H1 (cell line): ENCODE data around the gene EXD3. TPM values are rescaled to one million over a fixed set of nuclear protein-coding genes. Genes with fewer than 3 reads are reported as not detected.

ENCODE experiments used
- CTCF ChIA-PET: fragments of 300-600 bp; sonication (Branson Sonifier 250); formaldehyde crosslinking; loops from one replicate; lab custom pipeline; 2021; ENCODE audit not compliant: partially characterized antibody; lab: Charles Lee
- POLR2A ChIA-PET: fragments of 300-600 bp; sonication (Branson Sonifier 250); formaldehyde crosslinking; loops from one replicate; lab custom pipeline; 2021; ENCODE audit warnings: inconsistent platforms; ENCODE audit not compliant: partially characterized antibody; lab: Charles Lee
- DNase-seq, 2 experiments: peaks; one replicate each; pipeline versions ENCODE4 v3.0.0 to v3.0.0-alpha.2; 2010 to 2022; ENCODE audit warnings: low spot score in 2 of 2, low read depth in 1 of 2, mixed read lengths in 1 of 2
- FAIRE-seq: peaks from 2 replicates; lab custom pipeline; 2011; peaks lifted over from hg19 to GRCh38; lab: Jason Lieb, UNC
- H2AFZ ChIP-seq: 2 replicates; pipeline ENCODE4 v1.8.1; 2012; ENCODE audit warnings: low read length, inconsistent platforms
- H2AK5ac ChIP-seq: 2 replicates; pipeline ENCODE4 v1.6.1; 2013; ENCODE audit warnings: low read depth, low read length
- H2BK120ac ChIP-seq: replicated peaks from 2 replicates; pipeline ENCODE3; 2013; ENCODE audit warnings: low read depth, low read length, inconsistent platforms
- H2BK12ac ChIP-seq: 2 replicates; pipeline ENCODE4 v1.6.1; 2013; ENCODE audit warnings: low read depth, low read length
- H2BK15ac ChIP-seq: 2 replicates; pipeline ENCODE4 v1.6.1; 2013; ENCODE audit warnings: low read length
- H2BK20ac ChIP-seq: 2 replicates; pipeline ENCODE4 v1.6.1; 2013; ENCODE audit warnings: low read length
- H2BK5ac ChIP-seq: 2 replicates; pipeline ENCODE4 v1.6.1; 2013; ENCODE audit warnings: low read depth, low read length
- H3K14ac ChIP-seq: 2 replicates; pipeline ENCODE4 v1.6.1; 2013; ENCODE audit warnings: inconsistent platforms; ENCODE audit not compliant: insufficient read length
- H3K18ac ChIP-seq: 2 replicates; pipeline ENCODE4 v1.6.1; 2013; ENCODE audit warnings: low read length; ENCODE audit errors: extremely low read depth
- H3K23ac ChIP-seq: 2 replicates; pipeline ENCODE4 v1.6.1; 2013; ENCODE audit warnings: inconsistent platforms; ENCODE audit not compliant: insufficient read length
- H3K23me2 ChIP-seq: 2 replicates; pipeline ENCODE4 v1.6.1; 2013; ENCODE audit warnings: low read depth, low read length
- H3K27ac ChIP-seq: 2 replicates; pipeline ENCODE4 v1.6.1; 2011; ENCODE audit warnings: low read depth, low read length, inconsistent platforms
- H3K27me3 ChIP-seq, 4 experiments: replicated peaks in 1 of 4; 1 replicate in 1 of 4; 2 replicates in 3 of 4; pipeline versions ENCODE4 v1.6.1 to v1.8.1; 2011 to 2013; ENCODE audit warnings: low read length in 3 of 4, mild to moderate bottlenecking in 3 of 4, inconsistent platforms in 2 of 4, mixed read lengths in 2 of 4, moderate library complexity in 1 of 4; ENCODE audit not compliant: control insufficient read depth in 3 of 4, insufficient read depth in 3 of 4; ENCODE audit errors: extremely low read depth in 1 of 4
- H3K36me3 ChIP-seq, 4 experiments: 2 replicates each; pipeline versions ENCODE4 v1.6.1 to v1.8.1; 2011 to 2013; ENCODE audit warnings: mild to moderate bottlenecking in 4 of 4, low read length in 3 of 4, moderate library complexity in 2 of 4, control low read depth in 1 of 4, inconsistent platforms in 1 of 4; ENCODE audit not compliant: insufficient read depth in 4 of 4, control insufficient read depth in 2 of 4
- H3K4ac ChIP-seq: replicated peaks from 2 replicates; pipeline ENCODE3; 2013; ENCODE audit warnings: low read length, low read depth, mixed read lengths, inconsistent platforms; ENCODE audit not compliant: insufficient read length
- H3K4me1 ChIP-seq, 4 experiments: replicated peaks in 1 of 4; 1 replicate in 1 of 4; 2 replicates in 3 of 4; pipeline versions ENCODE4 v1.6.1 to v1.8.1; 2011 to 2013; ENCODE audit warnings: low read length in 3 of 4, inconsistent platforms in 2 of 4, mixed read lengths in 1 of 4; ENCODE audit not compliant: insufficient read depth in 4 of 4, control insufficient read depth in 3 of 4
- H3K4me2 ChIP-seq, 2 experiments: 2 replicates each; pipeline versions ENCODE4 v1.6.1 to v1.8.1; 2011 to 2013; ENCODE audit warnings: low read depth in 2 of 2, low read length in 2 of 2, control low read depth in 1 of 2, inconsistent platforms in 1 of 2, mild to moderate bottlenecking in 1 of 2; ENCODE audit not compliant: insufficient read depth in 1 of 2
- H3K4me3 ChIP-seq, 4 experiments: fragments of 200-600, 300-600 bp in 1 of 4; sonication (generic), shearing (Covaris generic), sonication (Bioruptor Twin) in 1 of 4; 2 replicates each; pipeline versions ENCODE4 v1.5.1 to v1.8.1; 2011 to 2016; ENCODE audit warnings: low read length in 4 of 4, low read depth in 3 of 4, control low read depth in 2 of 4, inconsistent platforms in 2 of 4, mild to moderate bottlenecking in 2 of 4, mixed read lengths in 1 of 4, moderate library complexity in 1 of 4; ENCODE audit not compliant: insufficient read depth in 2 of 4; ENCODE audit errors: extremely low read depth in 1 of 4
- H3K56ac ChIP-seq: replicated peaks from 2 replicates; pipeline ENCODE3; 2013; ENCODE audit warnings: low read depth, mild to moderate bottlenecking, mixed read lengths, low read length, inconsistent platforms; ENCODE audit not compliant: insufficient read length
- H3K79me1 ChIP-seq: 2 replicates; pipeline ENCODE4 v1.6.1; 2013; ENCODE audit warnings: low read depth, low read length, control low read depth
- H3K79me2 ChIP-seq, 2 experiments: 2 replicates each; pipeline versions ENCODE4 v1.6.1 to v1.8.1; 2012 to 2013; ENCODE audit warnings: low read length in 2 of 2, mild to moderate bottlenecking in 2 of 2, inconsistent platforms in 1 of 2; ENCODE audit not compliant: insufficient read depth in 2 of 2, control insufficient read depth in 1 of 2
- H3K9ac ChIP-seq, 4 experiments: replicated peaks in 1 of 4; 1 replicate in 1 of 4; 2 replicates in 3 of 4; pipeline versions ENCODE4 v1.6.1 to v1.8.1; 2011 to 2013; ENCODE audit warnings: low read depth in 3 of 4, low read length in 3 of 4, control low read depth in 2 of 4, mild to moderate bottlenecking in 2 of 4, moderate library complexity in 2 of 4, inconsistent platforms in 1 of 4; ENCODE audit errors: extremely low read depth in 1 of 4
- H3K9me3 ChIP-seq, 2 experiments: 2 replicates each; pipeline versions ENCODE4 v1.6.1 to v1.8.1; 2012 to 2013; ENCODE audit warnings: mild to moderate bottlenecking in 2 of 2, moderate library complexity in 2 of 2, control low read depth in 1 of 2, inconsistent platforms in 1 of 2, low read depth in 1 of 2, low read length in 1 of 2, mixed read lengths in 1 of 2; ENCODE audit not compliant: insufficient read depth in 2 of 2
- H4K20me1 ChIP-seq, 2 experiments: replicated peaks in 1 of 2; 2 replicates each; pipeline versions ENCODE3 to v1.8.1; 2011 to 2013; ENCODE audit warnings: inconsistent platforms in 2 of 2, low read length in 2 of 2, mild to moderate bottlenecking in 1 of 2; ENCODE audit not compliant: insufficient read depth in 2 of 2, control insufficient read depth in 1 of 2
- H4K5ac ChIP-seq: 2 replicates; pipeline ENCODE4 v1.6.1; 2013; ENCODE audit warnings: low read length, low read depth, mixed read lengths, inconsistent platforms; ENCODE audit not compliant: insufficient read length
- H4K8ac ChIP-seq: 2 replicates; pipeline ENCODE4 v1.8.0; 2013; ENCODE audit warnings: mild to moderate bottlenecking, moderate library complexity, low read length, inconsistent platforms; ENCODE audit not compliant: insufficient read depth; ENCODE audit errors: extremely low read depth
- H4K91ac ChIP-seq: replicated peaks from 2 replicates; pipeline ENCODE3; 2013; ENCODE audit warnings: low read length, mixed read lengths, inconsistent platforms; ENCODE audit not compliant: insufficient read length
- GABPA ChIP-seq: IDR thresholded peaks from 2 replicates; pipeline ENCODE4 v1.6.1; 2011; ENCODE audit warnings: mild to moderate bottlenecking, low read length, moderate library complexity, borderline replicate concordance; ENCODE audit not compliant: insufficient read depth
- WGBS, 2 experiments: shearing (Covaris generic) in 1 of 2; methylation state at CpG; one replicate each; pipeline versions ENCODE4 v1.1.6 to v1.1.7; 2013 to 2015; ENCODE audit warnings: low lambda C conversion rate in 2 of 2, mixed read lengths in 2 of 2, inconsistent platforms in 1 of 2, low coverage in 1 of 2, missing lambda C conversion rate in 1 of 2; ENCODE audit not compliant: insufficient replicate concordance in 2 of 2, insufficient coverage in 1 of 2, insufficient read length in 1 of 2; ENCODE audit errors: extremely low coverage in 1 of 2, missing lambda C conversion rate in 1 of 2; 5-methylcytosine and 5-hydroxymethylcytosine counted together
- polyA plus RNA-seq, 7 experiments: library from polyadenylated mRNA; depleted of rRNA in 3 of 7; stranded (reverse) in 5 of 7; unstranded in 2 of 7; fragments of >200 nt in 5 of 7; fragments of 200-250 nt in 2 of 7; gene quantifications; 1 replicate in 5 of 7; 2 replicates in 1 of 7; 4 replicates in 1 of 7; pipeline versions ENCODE4 v1.2.1 to v1.2.3, GENCODE V29; 2011 to 2013; ENCODE audit warnings: missing spikeins in 2 of 7, mixed read lengths in 2 of 7
- total RNA-seq: library from RNA; stranded (reverse); fragmentation: NEBNext Ultra II Directional; extraction: Animal tissue kit (Norgen Biotek cat#: 25700); gene quantifications from 2 replicates; pipeline ENCODE4 v1.2.1, GENCODE V29; 2021

The EXD3 gene
- total and polyA plus RNA-seq, 2 of the 8 experiments (the other 6 are each of a cell fraction or from before 2014, with no cell fraction given): 7.2 to 9.4 TPM

- no peaks in the 10 kb centered on the region for H3K36me3 ChIP-seq
- CTCF ChIA-PET: interaction anchor here (0.6 to 2.0 kb wide), 3 partner anchors 23 to 112 kb away, joined by 3 to 5 read pairs (median 3); no protein-coding TSS in a partner anchor
- no peak for TF ChIP-seq GABPA
Measured at GRCh38 chr9:137406085-137406760, 16.7 kb downstream of the EXD3 start.

More at GRCh38 chr9:137406085-137406760, 16.7 kb downstream of the EXD3 start:
- POLR2A ChIA-PET: no interaction called here
- 70% methylated on average over 16 of the region's 20 CpGs; no CpG with 5 or more reads in 1 of the 2 experiments for WGBS, 2 experiments
- Histone ChIP-seq H2BK12ac (no peak overlapping the region; the same call in 1 of the 2 replicates), H3K79me2 (no peaks in the 10 kb centered on the region), H2BK15ac (no peak overlapping the region), H3K14ac (no peak overlapping the region), H3K79me1 (0 out of 2 replicates have a peak, but pooled peaks cover 2% of the 10 kb centered on the region), H3K9ac (no peak overlapping the region), H3K27ac (no peak overlapping the region), H2AK5ac (no peak overlapping the region), H3K56ac (no peak overlapping the region), H3K27me3 (peaks cover 0 to 3% (median under 1%) of the 10 kb centered on the region in 4 experiments; a peak in 2 of 7 replicates), H2BK5ac (no peak overlapping the region), H2BK20ac (no peak overlapping the region), H3K4ac (no peak overlapping the region), H3K4me1 (peaks cover 0 to 4% (median 2%) of the 10 kb centered on the region in 4 experiments; a peak in 6 of 7 replicates), H4K91ac (peak overlapping the region; percentile 30), H3K18ac (no peak overlapping the region; the same call in 1 of the 2 replicates), H3K4me2 (peak overlapping the region; percentile 50 to 64), H3K9me3 (no peaks in the 10 kb centered on the region; a peak in 1 of 4 replicates), H2AFZ (no peak overlapping the region), H4K20me1 (peaks cover 0 to 4% of the 10 kb centered on the region in 2 experiments), H3K23me2 (peaks cover 6% of the 10 kb centered on the region; the same call in 1 of the 2 replicates), H4K5ac (no peak overlapping the region), H3K23ac (no peak overlapping the region), H2BK120ac (no peak overlapping the region), H3K4me3 (peak overlapping the region in 1 of 4 experiments; percentile 56; a peak in 3 of 8 replicates), H4K8ac (no peak overlapping the region; the same call in 1 of the 2 replicates)
- DNase-seq (no peak), FAIRE-seq (no peak)
